Esophagus squamous epithelium (tissue), 5 donors: ENCODE results near the gene GPT2. TPM values are rescaled to one million over a fixed set of nuclear protein-coding genes. Genes with fewer than 3 reads are reported as not detected.

Source experiments
- DNase-seq: peaks from one replicate; lab custom pipeline; 2025; lab: John Stamatoyannopoulos, UW
- H3K27ac ChIP-seq, 4 donors: fragments of 200-600 bp; sonication (generic); one replicate each; pipeline ENCODE4 v1.5.1; 2016 to 2019; ENCODE audit warnings: mild to moderate bottlenecking in 1 of 4
- H3K27me3 ChIP-seq, 4 donors: fragments of 200-600 bp; sonication (generic); 1 replicate in 3 of 4; 2 replicates in 1 of 4; pipeline versions ENCODE4 v1.5.1 to v1.6.0; 2017 to 2021; ENCODE audit warnings: antibody characterized with exemption in 1 of 4
- H3K36me3 ChIP-seq, 3 donors: fragments of 200-600 bp; sonication (generic); one replicate each; pipeline ENCODE4 v1.5.1; 2016 to 2019
- H3K4me1 ChIP-seq, 3 donors: fragments of 200-600 bp; sonication (generic); one replicate each; pipeline ENCODE4 v1.5.1; 2017 to 2019
- H3K4me3 ChIP-seq, 4 donors: fragments of 200-600 bp; sonication (generic); 1 replicate in 3 of 4; 2 replicates in 1 of 4; pipeline ENCODE4 v1.5.1; 2016 to 2019; ENCODE audit warnings: mild to moderate bottlenecking in 2 of 4, moderate library complexity in 1 of 4
- H3K9me3 ChIP-seq, 3 donors: fragments of 200-600 bp; sonication (generic); one replicate each; pipeline ENCODE4 v1.5.1; 2016 to 2019
- CTCF ChIP-seq, 6 experiments: fragments of 450-650 bp in 4 of 6; fragments of 200-600 bp in 2 of 6; sonication (generic) in 2 of 6; IDR thresholded peaks; one replicate each; pipeline ENCODE4 v1.5.1; 2016 to 2019; ENCODE audit warnings: antibody characterized with exemption in 6 of 6, mild to moderate bottlenecking in 4 of 6, moderate library complexity in 4 of 6
- POLR2A ChIP-seq, 4 donors: fragments of 450-650 bp; IDR thresholded peaks; one replicate each; pipeline ENCODE4 v1.6.1; 2017; ENCODE audit warnings: antibody characterized with exemption in 4 of 4, mild to moderate bottlenecking in 4 of 4, moderate library complexity in 3 of 4
- whole genome bisulfite sequencing, 2 donors: methylation state at CpG; one replicate each; pipeline ENCODE4 v1.1.5; 2018; 5-methylcytosine and 5-hydroxymethylcytosine counted together
- intact Hi-C: fragments of 100-400 bp; cut with DNase I; formaldehyde crosslinking; loops from one replicate; pipeline ENCODE4 v1.15.0; 2022
- total RNA-seq, 4 donors: library from RNA; depleted of rRNA; stranded (reverse); fragments of >200 nt; gene quantifications; one replicate each; pipeline ENCODE4 v1.1.0, GENCODE V29; 2016
- donor health status: DM: yes; HTN: yes; CAD: no.

The GPT2 gene
- total RNA-seq, 4 donors from 2014 or later, result 43.3 to 113 (median 77.2) TPM

GRCh38 chr16:46972429-46973206 is 88.5 kb downstream of the GPT2 start:
- Histone ChIP-seq H3K4me3 (peak overlapping the region; percentile 81 to 98 (median 92)), H3K27me3 (no peaks in the 10 kb centered on the region), H3K4me1 (peaks cover 3 to 48% (median 32%) of the 10 kb centered on the region in 3 donors), H3K36me3 (peaks cover 0 to 43% (median 15%) of the 10 kb centered on the region in 3 donors), H3K27ac (peak overlapping the region; percentile 97 to 99 (median 98)), H3K9me3 (no peaks in the 10 kb centered on the region)
- intact Hi-C loops, result no loop called here
- TF ChIP-seq CTCF (IDR thresholded peaks at IDR 0.05) (no peak), POLR2A (IDR thresholded peaks at IDR 0.05) (no peak)
- 3 to 4% methylated on average over 11 to 13 of the region's 48 CpGs for WGBS, 2 donors
- no peak for DNase-seq

GRCh38 chr16:46973207-46973995 is 89.2 kb downstream of the GPT2 start, which contains the start of gene DNAJA2:
Gene DNAJA2, minus strand, starts transcription at chr16:46973674. Its CDS starts 102 bp downstream, at chr16:46973572.
- peak within 1 kb of the TSS; percentile 81 to 98 (median 92) for H3K4me3 ChIP-seq
- H3K9me3 ChIP-seq, result no peaks in the 10 kb centered on the region
- peak; percentile 50 for DNase-seq
- H3K36me3 ChIP-seq, result peaks cover 0 to 35% (median 7%) of the 10 kb centered on the region in 3 donors
- H3K27ac ChIP-seq, result peak within 1 kb of the TSS; percentile 97 to 99 (median 98)
- 0 to 8% methylated on average over 5 of the region's 86 CpGs for WGBS, 2 donors
- intact Hi-C loops, result no loop called here
- peaks cover 3 to 48% (median 32%) of the 10 kb centered on the region in 3 donors for H3K4me1 ChIP-seq
- H3K27me3 ChIP-seq, result no peaks in the 10 kb centered on the region
- TF ChIP-seq CTCF (IDR thresholded peaks at IDR 0.05) (no peak), POLR2A (IDR thresholded peaks at IDR 0.05) (peak in 3 of 4 donors; percentile 37 to 92 (median 79))

- WGBS, 2 donors, result 1 to 2% methylated on average over 13 of the region's 14 CpGs
- intact Hi-C loops, result no loop called here
- peaks cover 3 to 48% (median 32%) of the 10 kb centered on the region in 3 donors for H3K4me1 ChIP-seq
- H3K36me3 ChIP-seq, result peaks cover 0 to 29% (median 2%) of the 10 kb centered on the region in 3 donors
- H3K9me3 ChIP-seq, result no peaks in the 10 kb centered on the region
- H3K27me3 ChIP-seq, result no peaks in the 10 kb centered on the region
- TF ChIP-seq CTCF (IDR thresholded peaks at IDR 0.05) (no peak), POLR2A (IDR thresholded peaks at IDR 0.05) (no peak)
- H3K4me3 ChIP-seq, result peak overlapping the region; percentile 81 to 98 (median 92)
- peak overlapping the region; percentile 97 to 99 (median 98) for H3K27ac ChIP-seq
- DNase-seq, result no peak
These were observed 89.8 kb downstream of the GPT2 start for GRCh38 chr16:46973996-46974324.

GRCh38 chr16:46974352-46974751 is 90.2 kb downstream of the GPT2 start:
- TF ChIP-seq CTCF (IDR thresholded peaks at IDR 0.05) (peak in 2 of 6 experiments; percentile 20 to 23), POLR2A (IDR thresholded peaks at IDR 0.05) (no peak)
- H3K9me3 ChIP-seq, result no peaks in the 10 kb centered on the region
- intact Hi-C loops, result no loop called here
- H3K4me3 ChIP-seq, result peak overlapping the region in 3 of 4 donors; percentile 81 to 98 (median 92)
- H3K27ac ChIP-seq, result peak overlapping the region; percentile 97 to 99 (median 98)
- WGBS, 2 donors, result 63 to 64% methylated on average over 6 of the region's 6 CpGs
- H3K36me3 ChIP-seq, result peaks cover 0 to 25% (median 0%) of the 10 kb centered on the region in 3 donors
- H3K4me1 ChIP-seq, result peaks cover 3 to 44% (median 29%) of the 10 kb centered on the region in 3 donors
- DNase-seq, result no peak
- no peaks in the 10 kb centered on the region for H3K27me3 ChIP-seq
